GM12878 (cell line): Measurements from ENCODE around the gene ACHE.

Experiments
- CTCF ChIP-seq, 3 experiments: IDR thresholded peaks in 2 of 3; conservative IDR thresholded peaks in 1 of 3; 2 replicates each; pipeline ENCODE4 v1.5.1; 2011; ENCODE audit warnings: low read depth in 3 of 3, low read length in 3 of 3, mild to moderate bottlenecking in 3 of 3, control low read depth in 2 of 3, moderate library complexity in 2 of 3, inconsistent platforms in 1 of 3, mixed read lengths in 1 of 3; ENCODE audit not compliant: control insufficient read depth in 2 of 3, insufficient read depth in 1 of 3; ENCODE audit errors: extremely low read depth in 1 of 3
- E2F8 ChIP-seq: fragments of 450-650 bp; IDR thresholded peaks from 2 replicates; pipeline ENCODE4 v1.6.1; 2018; ENCODE audit warnings: mild to moderate bottlenecking, low read depth, moderate library complexity; ENCODE audit not compliant: partially characterized antibody
- NBN ChIP-seq: fragments of 450-650 bp; IDR thresholded peaks from 2 replicates; pipeline ENCODE4 v1.6.1; 2016
- POLR2A ChIP-seq: IDR thresholded peaks from 2 replicates; pipeline ENCODE4 v1.6.1; 2011; ENCODE audit warnings: low read depth, mild to moderate bottlenecking, low read length
- SIN3A ChIP-seq: IDR thresholded peaks from 2 replicates; pipeline ENCODE4 v1.6.1; 2012; ENCODE audit warnings: low read depth, low read length, improper control_type of control experiment

- TF ChIP-seq SIN3A (no peak), E2F8 (no peak), CTCF (IDR thresholded peaks at IDR 0.05 in 2 of 3, conservative IDR thresholded peaks at IDR 0.05 in 1 of 3; ENCODE audit: control insufficient read depth in 2 of 3, extremely low read depth in 1 of 3, insufficient read depth in 1 of 3, low read depth in 3 of 3, low read length in 3 of 3) (no peak), POLR2A (no peak), NBN (no peak)
Measured at GRCh38 chr7:100891568-100892247, 4.0 kb downstream of the ACHE start.
